CD14-positive monocyte (primary cell): ENCODE data around the gene PANX1. TPM values are rescaled to one million over a fixed set of nuclear protein-coding genes. Genes with fewer than 3 reads are reported as not detected.

Experiments
- DNase-seq, 3 donors: peaks; one replicate each; pipeline ENCODE4 v3.0.0-alpha.2; 2011 to 2022
- H2AFZ ChIP-seq: 2 replicates; pipeline ENCODE4 v1.6.0; 2012; ENCODE audit warnings: mild to moderate bottlenecking, low read depth, low read length, inconsistent platforms; ENCODE audit not compliant: insufficient read depth, poor library complexity, severe bottlenecking
- H3K27ac ChIP-seq, 2 donors: 1 replicate in 1 of 2; 2 replicates in 1 of 2; pipeline ENCODE4 v1.5.1; 2012 to 2013; ENCODE audit warnings: low read length in 2 of 2, control low read depth in 1 of 2, inconsistent platforms in 1 of 2, low read depth in 1 of 2, mild to moderate bottlenecking in 1 of 2
- H3K27me3 ChIP-seq, 2 donors: one replicate each; pipeline versions ENCODE4 v1.6.0 to v1.6.1; 2011 to 2013; ENCODE audit warnings: low read length in 2 of 2; ENCODE audit not compliant: control insufficient read depth in 2 of 2, insufficient read depth in 2 of 2
- H3K36me3 ChIP-seq, 2 donors: replicated peaks in 1 of 2; 1 replicate in 1 of 2; 2 replicates in 1 of 2; pipeline versions ENCODE4 v1.5.1 to v1.6.1; 2012 to 2013; ENCODE audit warnings: low read length in 2 of 2, control low read depth in 1 of 2, inconsistent platforms in 1 of 2, mild to moderate bottlenecking in 1 of 2; ENCODE audit not compliant: insufficient read depth in 2 of 2, control insufficient read depth in 1 of 2
- H3K4me1 ChIP-seq, 2 donors: 1 replicate in 1 of 2; 2 replicates in 1 of 2; pipeline versions ENCODE4 v1.5.1 to v1.6.1; 2012 to 2013; ENCODE audit warnings: low read length in 2 of 2, control low read depth in 1 of 2, inconsistent platforms in 1 of 2, mild to moderate bottlenecking in 1 of 2, moderate library complexity in 1 of 2; ENCODE audit not compliant: insufficient read depth in 2 of 2, control insufficient read depth in 1 of 2
- H3K4me2 ChIP-seq: replicated peaks from 2 replicates; pipeline ENCODE3; 2012; ENCODE audit warnings: low read length, moderate library complexity, mild to moderate bottlenecking; ENCODE audit not compliant: poor library complexity, severe bottlenecking; ENCODE audit errors: extremely low read depth
- H3K4me3 ChIP-seq, 3 experiments: fragments of 200-600 bp in 1 of 3; sonication (generic) in 1 of 3; replicated peaks in 1 of 3; 1 replicate in 2 of 3; 2 replicates in 1 of 3; pipeline ENCODE4 v1.5.1; 2011 to 2013; ENCODE audit warnings: low read length in 3 of 3, mild to moderate bottlenecking in 3 of 3, control low read depth in 2 of 3, low read depth in 2 of 3, inconsistent platforms in 1 of 3, moderate library complexity in 1 of 3
- H3K79me2 ChIP-seq: 2 replicates; pipeline ENCODE4 v1.6.0; 2012; ENCODE audit warnings: mild to moderate bottlenecking, control low read depth, inconsistent platforms, low read length, moderate library complexity; ENCODE audit not compliant: insufficient read depth
- H3K9ac ChIP-seq: 2 replicates; pipeline ENCODE4 v1.6.0; 2017; ENCODE audit warnings: low read length, mild to moderate bottlenecking; ENCODE audit not compliant: insufficient read depth, poor library complexity, severe bottlenecking
- H3K9me3 ChIP-seq, 2 donors: replicated peaks in 1 of 2; 1 replicate in 1 of 2; 2 replicates in 1 of 2; pipeline versions ENCODE4 v1.5.1 to v1.6.1; 2012 to 2013; ENCODE audit warnings: low read length in 2 of 2, control low read depth in 1 of 2; ENCODE audit not compliant: control insufficient read depth in 1 of 2, insufficient read depth in 1 of 2
- H4K20me1 ChIP-seq: 2 replicates; pipeline ENCODE4 v1.6.0; 2012; ENCODE audit warnings: mild to moderate bottlenecking, low read length, control low read depth, moderate library complexity; ENCODE audit not compliant: insufficient read depth
- H3K27ac Mint-ChIP-seq, 7 donors: one replicate each; pipeline ENCODE4 v1.8.0; 2020; ENCODE audit warnings: mild to moderate bottlenecking in 7 of 7, mixed read lengths in 7 of 7, moderate library complexity in 6 of 7, inconsistent platforms in 2 of 7
- H3K27me3 Mint-ChIP-seq, 3 donors: one replicate each; pipeline ENCODE4 v1.8.0; 2021 to 2022; ENCODE audit warnings: low read depth in 3 of 3, mild to moderate bottlenecking in 3 of 3, mixed read lengths in 3 of 3, moderate library complexity in 3 of 3, inconsistent platforms in 1 of 3
- H3K36me3 Mint-ChIP-seq, 2 donors: one replicate each; pipeline ENCODE4 v1.8.0; 2020; ENCODE audit warnings: mixed read lengths in 2 of 2, inconsistent platforms in 1 of 2, mild to moderate bottlenecking in 1 of 2
- H3K4me1 Mint-ChIP-seq: one replicate; pipeline ENCODE4 v1.8.0; 2020; ENCODE audit warnings: mild to moderate bottlenecking, mixed read lengths
- H3K4me3 Mint-ChIP-seq, 2 donors: one replicate each; pipeline ENCODE4 v1.8.0; 2020; ENCODE audit warnings: mild to moderate bottlenecking in 2 of 2, mixed read lengths in 2 of 2, moderate library complexity in 1 of 2
- H3K9me3 Mint-ChIP-seq, 7 donors: one replicate each; pipeline ENCODE4 v1.8.0; 2020 to 2022; ENCODE audit warnings: mixed read lengths in 7 of 7, mild to moderate bottlenecking in 6 of 7, moderate library complexity in 6 of 7, inconsistent platforms in 2 of 7
- CTCF ChIP-seq: fragments of 200-600 bp; IDR thresholded peaks from one replicate; pipeline ENCODE4 v1.8.0; 2022; ENCODE audit warnings: antibody characterized with exemption, mild to moderate bottlenecking
- WGBS: methylation state at CpG from one replicate; pipeline ENCODE4 v1.1.5; 2013; ENCODE audit warnings: missing lambda C conversion rate; ENCODE audit not compliant: insufficient coverage; 5-methylcytosine and 5-hydroxymethylcytosine counted together
- intact Hi-C, 2 donors: fragments of 100-400 bp; cut with micrococcal nuclease; formaldehyde crosslinking; loops; one replicate each; pipeline versions ENCODE4 v1.15.0 to v1.15.1; 2023
- polyA plus RNA-seq, 3 donors: library from polyadenylated mRNA; depleted of rRNA in 1 of 3; unstranded in 2 of 3; stranded (reverse) in 1 of 3; fragments of 300-500 nt in 2 of 3; fragments of >200 nt in 1 of 3; fragmentation: Illumina TruSeq in 2 of 3; gene quantifications; 1 replicate in 2 of 3; 2 replicates in 1 of 3; pipeline ENCODE4 v1.2.3, GENCODE V29; 2012 to 2021

Gene PANX1
- polyA plus RNA-seq, 3 donors: 6.9 to 15.7 (median 12.7) TPM

GRCh38 chr11:94181526-94181925 lies 52.9 kb downstream of the PANX1 start:
- H3K4me3 Mint-ChIP-seq: no peak overlapping the region
- Histone ChIP-seq H3K9me3 (no peaks in the 10 kb centered on the region), H3K4me1 (no peaks in the 10 kb centered on the region), H4K20me1 (peaks cover 18% of the 10 kb centered on the region), H3K9ac (no peak overlapping the region), H3K4me2 (no peak overlapping the region), H3K4me3 (no peak overlapping the region), H3K27ac (no peak overlapping the region), H3K27me3 (no peaks in the 10 kb centered on the region), H3K36me3 (peaks cover 44 to 62% of the 10 kb centered on the region in 2 donors), H3K79me2 (no peaks in the 10 kb centered on the region), H2AFZ (no peak overlapping the region)
- peaks cover 0 to under 1% (median 0%) of the 10 kb centered on the region in 3 donors for H3K27me3 Mint-ChIP-seq
- no peak for DNase-seq
- no peak overlapping the region for H3K27ac Mint-ChIP-seq
- WGBS: no CpG with 5 or more reads among the region's 5 CpGs
- peaks cover 1% of the 10 kb centered on the region for H3K4me1 Mint-ChIP-seq
- peaks cover 0 to 3% (median 0%) of the 10 kb centered on the region in 7 donors for H3K9me3 Mint-ChIP-seq
- H3K36me3 Mint-ChIP-seq: peaks cover 49 to 54% of the 10 kb centered on the region in 2 donors
- TF ChIP-seq CTCF: no peak
- intact Hi-C loops: loop anchor here (5.0 to 10.0 kb wide), 2 partner anchors 321 to 323 kb away; no protein-coding TSS in a partner anchor

- Histone ChIP-seq H3K27ac (no peak overlapping the region), H3K4me1 (no peaks in the 10 kb centered on the region), H3K4me2 (no peak overlapping the region), H3K36me3 (peaks cover 44 to 62% of the 10 kb centered on the region in 2 donors), H3K9me3 (no peaks in the 10 kb centered on the region), H4K20me1 (peaks cover 14% of the 10 kb centered on the region), H3K79me2 (no peaks in the 10 kb centered on the region), H3K9ac (no peak overlapping the region), H3K27me3 (no peaks in the 10 kb centered on the region), H2AFZ (no peak overlapping the region), H3K4me3 (no peak overlapping the region)
- WGBS: no CpG with 5 or more reads among the region's 2 CpGs
- DNase-seq: no peak
- Mint-ChIP-seq H3K36me3 (peaks cover 49 to 54% of the 10 kb centered on the region in 2 donors), H3K9me3 (peaks cover 0 to 3% (median 0%) of the 10 kb centered on the region in 7 donors), H3K4me3 (no peak overlapping the region), H3K4me1 (peaks cover 1% of the 10 kb centered on the region), H3K27me3 (peaks cover 0 to 3% (median 0%) of the 10 kb centered on the region in 3 donors), H3K27ac (no peak overlapping the region)
- TF ChIP-seq CTCF: no peak
- intact Hi-C loops: loop anchor here (5.0 to 10.0 kb wide), 2 partner anchors 320 to 323 kb away; no protein-coding TSS in a partner anchor
Measured at GRCh38 chr11:94181943-94182342, 53.3 kb downstream of the PANX1 start.
